NCI-H2196 (cell line): Measurements from ENCODE around the gene KBTBD8.

Experiments used
- DNase-seq: peaks from one replicate; lab custom pipeline; 2025; ENCODE audit not compliant: unreplicated experiment; lab: John Stamatoyannopoulos, UW

Gene KBTBD8

DNA sequence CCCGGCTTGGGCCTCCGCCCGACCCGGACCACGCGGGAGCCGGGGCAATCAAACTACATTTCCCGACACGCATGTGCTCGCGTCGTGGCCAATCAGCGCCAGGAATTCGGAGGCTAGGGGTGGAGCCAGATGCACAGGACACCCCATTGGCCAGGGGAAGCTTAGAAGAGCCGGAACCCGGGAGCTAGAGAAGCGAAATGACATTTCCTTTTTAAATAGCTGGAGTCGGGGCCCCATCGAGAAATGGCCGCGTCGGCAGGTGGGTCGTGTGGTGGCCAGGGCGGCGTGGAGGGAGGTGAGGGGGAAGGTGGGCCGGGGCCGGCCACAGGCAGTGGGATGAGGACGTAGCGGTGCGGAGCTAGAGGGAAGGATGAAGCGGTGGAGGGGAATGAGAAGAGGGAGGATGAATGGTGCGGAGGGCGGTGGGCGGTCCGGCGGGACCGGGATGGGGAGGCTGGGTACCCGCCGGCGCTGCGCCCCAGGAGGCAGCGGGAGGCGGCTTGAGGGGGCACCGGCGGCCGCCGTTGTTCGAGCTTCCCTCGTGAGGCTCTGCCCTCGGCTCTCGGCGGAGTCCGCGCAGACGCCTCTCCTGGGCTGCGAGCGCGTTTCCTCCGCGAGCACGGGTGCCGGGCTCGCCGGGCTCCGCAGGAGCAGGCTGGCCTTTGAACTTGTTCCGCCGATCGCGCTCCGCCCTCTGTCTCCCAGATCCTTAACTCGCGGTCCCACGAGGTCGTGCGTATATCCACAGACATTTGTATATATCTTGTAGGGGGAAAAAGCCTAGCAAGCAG lies at the start of gene KBTBD8:
Gene KBTBD8 (plus strand): TSS at position 195 of the 791 bp plus-strand sequence. CDS start 49 bp downstream, at position 244.
- peak; percentile 91 for DNase-seq

DNA sequence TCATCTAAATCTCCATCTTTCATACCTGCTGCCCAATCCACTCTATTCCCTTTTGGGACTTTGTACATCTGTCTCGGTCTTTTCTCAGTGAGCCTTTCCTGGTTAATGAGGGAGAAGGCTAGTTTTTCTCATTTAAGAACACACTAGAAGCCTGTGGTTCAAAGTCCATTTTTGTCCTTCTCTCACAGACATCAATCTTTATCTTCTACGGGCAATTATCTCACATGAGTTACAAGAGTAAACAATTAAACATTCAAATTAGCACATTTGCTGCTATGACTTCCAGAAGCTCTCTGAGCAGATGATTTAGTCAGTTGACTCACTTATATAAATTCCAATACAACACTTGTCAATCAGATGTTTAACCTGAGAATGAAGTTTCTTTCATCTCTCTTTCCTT lies 49.3 kb upstream of the KBTBD8 start:
- DNase-seq, result no peak

DNA sequence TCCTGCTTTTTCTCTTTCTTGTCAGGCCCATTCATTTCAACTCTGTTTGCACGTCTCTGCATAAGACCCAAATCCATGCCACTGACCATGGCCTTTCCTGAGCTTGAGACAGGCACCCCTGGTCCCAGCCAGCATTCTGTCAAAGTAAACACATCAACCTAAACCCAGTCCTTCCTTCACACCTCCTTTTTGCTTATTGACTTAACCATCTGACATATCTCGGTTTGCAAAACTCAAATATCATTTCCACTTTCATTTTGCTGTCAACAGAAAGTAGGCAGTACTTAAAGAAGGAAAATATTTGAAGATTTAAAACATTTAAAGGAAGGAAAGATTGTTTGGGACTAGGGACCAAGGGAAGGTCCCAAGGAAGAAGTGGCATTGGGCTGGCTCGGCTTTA lies 48.2 kb upstream of the KBTBD8 start:
- no peak for DNase-seq

- DNase-seq, result no peak
These were observed 45.8 kb upstream of the KBTBD8 start for GRCh38 chr3:66952357-66952756.

DNA sequence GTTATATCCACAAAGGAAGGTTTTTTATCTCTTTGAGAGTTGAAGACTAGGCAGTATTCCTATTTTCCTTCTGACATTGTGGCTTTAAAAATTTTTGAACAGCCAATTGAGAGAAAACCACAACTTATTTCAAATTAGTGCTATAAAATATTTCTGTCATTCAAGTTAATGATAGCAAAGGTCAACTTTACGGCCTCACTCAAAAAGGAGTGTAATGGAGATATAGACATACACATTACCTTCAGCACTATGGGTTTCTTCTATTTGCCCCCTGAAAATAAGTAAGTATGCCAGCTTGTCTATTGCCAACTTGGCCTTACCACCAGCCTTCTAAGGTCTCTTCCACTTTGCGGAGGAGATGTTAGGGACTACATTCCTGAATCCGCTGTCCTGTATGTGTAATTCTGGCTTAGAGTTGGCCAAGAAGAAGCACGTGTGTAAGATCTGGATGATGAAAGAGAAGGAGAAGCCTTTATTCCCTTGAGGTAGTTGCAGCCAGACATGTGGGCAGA lies 44.1 kb upstream of the KBTBD8 start:
- DNase-seq, result no peak

DNA sequence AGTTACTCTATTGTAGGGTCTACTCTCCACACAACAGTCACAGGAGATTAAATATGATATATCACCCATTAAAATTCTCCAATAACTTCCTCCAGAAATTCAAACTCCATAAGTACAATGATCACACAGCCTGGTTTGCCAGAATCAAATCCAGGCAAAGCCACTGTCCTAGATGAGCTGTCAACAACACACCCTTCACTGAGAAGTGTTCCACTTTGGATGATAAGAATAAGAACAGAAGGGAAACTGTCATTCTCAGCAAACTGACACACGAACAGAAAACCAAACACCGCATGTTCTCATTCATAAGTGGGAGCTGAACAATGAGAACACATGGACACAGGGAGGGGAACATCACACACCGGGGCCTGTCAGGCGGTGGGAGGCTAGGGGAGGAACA lies 41.4 kb upstream of the KBTBD8 start:
- DNase-seq, result no peak

DNA sequence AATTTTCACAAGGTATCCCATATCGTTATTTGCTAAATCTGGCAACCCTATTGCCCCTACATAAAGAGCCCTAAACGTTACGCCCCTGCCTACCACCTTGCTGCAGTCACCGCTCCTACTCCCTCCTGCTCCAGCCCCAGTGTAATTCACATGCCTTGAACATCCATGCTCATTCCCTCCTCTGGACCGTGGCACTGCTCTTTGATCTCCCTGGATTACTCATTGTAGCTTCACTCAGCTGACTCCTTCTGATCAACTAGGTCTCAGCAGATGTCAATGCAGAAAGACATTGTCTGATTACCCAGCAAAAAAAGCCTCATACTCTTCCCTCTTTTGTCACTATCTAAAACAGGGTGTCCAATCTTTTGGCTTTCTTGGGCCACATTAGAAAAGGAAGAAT lies 40.7 kb upstream of the KBTBD8 start:
- no peak for DNase-seq

- DNase-seq, result no peak
These were observed 40.0 kb upstream of the KBTBD8 start for GRCh38 chr3:66958067-66958466.

GRCh38 chr3:66962664-66963063 lies 35.4 kb upstream of the KBTBD8 start:
- DNase-seq, result no peak

DNA sequence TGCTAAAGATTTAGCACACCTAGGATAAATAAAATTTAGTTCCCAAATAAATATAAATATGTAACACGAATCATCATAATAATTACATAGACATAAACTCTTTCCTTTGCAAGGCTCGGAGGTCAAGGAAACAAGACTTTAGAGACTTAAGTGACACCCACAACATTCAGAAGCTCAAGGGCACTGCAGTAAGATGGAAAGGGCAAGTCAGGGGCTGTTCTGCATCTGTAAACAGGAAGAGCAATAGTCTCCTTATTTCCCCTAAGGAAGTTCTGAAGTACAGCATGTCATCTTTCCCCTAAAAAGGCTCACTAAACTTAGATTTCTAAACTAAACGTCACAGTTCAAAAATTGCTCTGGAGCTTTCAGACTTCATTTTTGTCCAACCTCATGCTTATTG lies 26.9 kb upstream of the KBTBD8 start:
- no peak for DNase-seq

DNA sequence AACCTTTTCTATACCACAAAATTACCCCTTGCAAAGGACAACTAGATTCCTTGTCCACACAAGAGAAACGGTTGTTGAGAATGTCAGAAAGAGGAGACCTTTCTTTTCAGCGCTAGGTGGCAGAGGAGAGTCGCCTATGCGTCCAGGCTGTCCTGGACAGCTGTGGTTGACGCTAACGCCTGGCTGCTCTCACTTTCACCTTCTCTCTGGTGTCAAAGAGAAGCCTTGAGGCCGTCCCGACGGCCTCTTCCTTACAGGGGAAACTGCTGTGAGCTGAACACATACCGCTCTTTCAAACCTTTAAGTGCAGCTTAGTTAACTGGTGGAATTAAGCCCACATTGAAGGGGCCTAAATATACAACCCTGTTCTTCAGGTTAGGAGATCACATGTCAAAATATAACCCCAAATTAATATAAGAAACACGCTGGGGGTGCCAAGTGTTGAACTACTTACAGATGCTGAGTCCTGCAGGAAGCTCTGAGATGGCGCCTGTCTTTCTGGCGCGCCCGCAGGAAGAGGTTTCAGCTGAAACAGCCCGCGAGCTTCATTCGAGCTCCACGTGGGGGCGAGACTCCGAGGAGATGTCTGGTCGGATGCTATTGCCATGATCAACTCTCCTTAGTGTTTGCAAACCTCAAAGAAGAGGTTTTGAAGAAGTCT lies 26.1 kb upstream of the KBTBD8 start:
- peak; percentile 57 for DNase-seq

GRCh38 chr3:66980791-66981190 lies 17.3 kb upstream of the KBTBD8 start:
- DNase-seq, result no peak

DNA sequence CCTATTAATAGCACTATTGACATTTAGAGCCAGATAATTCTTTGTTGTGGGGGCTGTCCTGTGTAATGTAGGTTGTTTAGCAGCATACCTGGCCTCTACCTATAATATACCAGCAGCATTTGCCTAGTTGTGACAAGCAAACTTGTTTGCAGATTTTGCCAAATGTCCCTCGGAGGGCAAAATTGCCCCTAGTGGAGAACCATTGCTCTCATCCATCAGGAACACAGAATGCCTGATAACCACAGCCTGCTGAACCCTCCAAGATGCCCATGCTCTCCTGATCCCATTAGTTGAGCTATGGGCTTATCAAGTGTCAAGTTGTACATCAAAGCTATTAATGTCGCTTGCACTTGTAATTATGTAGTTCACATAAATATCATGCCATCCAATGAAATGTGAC lies 15.0 kb upstream of the KBTBD8 start:
- no peak for DNase-seq

GRCh38 chr3:66985336-66985920 lies 12.7 kb upstream of the KBTBD8 start:
- no peak for DNase-seq

DNA sequence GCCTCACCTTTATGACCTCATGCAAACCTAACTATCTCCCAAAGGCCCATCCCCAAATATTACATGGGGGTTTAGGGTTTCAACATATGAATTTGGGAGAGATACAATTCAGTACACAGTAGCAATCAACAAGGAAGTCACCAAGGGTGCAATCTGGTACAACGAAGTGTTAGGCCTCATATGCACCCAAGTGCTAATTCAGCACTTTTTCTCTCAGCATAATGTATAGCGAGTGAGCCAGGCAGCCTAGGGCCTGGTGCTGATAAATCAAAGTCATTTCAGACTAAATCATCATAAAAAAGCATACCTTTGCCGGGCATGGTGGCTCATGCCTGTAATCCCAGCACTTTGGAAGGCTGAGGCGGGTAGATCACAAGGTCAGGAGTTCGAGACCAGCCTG lies 11.7 kb upstream of the KBTBD8 start:
- DNase-seq, result no peak

- no peak for DNase-seq
These were observed 8.9 kb upstream of the KBTBD8 start for GRCh38 chr3:66989241-66989640.

- DNase-seq, result no peak
These were observed 8.0 kb upstream of the KBTBD8 start for GRCh38 chr3:66989860-66990696.

DNA sequence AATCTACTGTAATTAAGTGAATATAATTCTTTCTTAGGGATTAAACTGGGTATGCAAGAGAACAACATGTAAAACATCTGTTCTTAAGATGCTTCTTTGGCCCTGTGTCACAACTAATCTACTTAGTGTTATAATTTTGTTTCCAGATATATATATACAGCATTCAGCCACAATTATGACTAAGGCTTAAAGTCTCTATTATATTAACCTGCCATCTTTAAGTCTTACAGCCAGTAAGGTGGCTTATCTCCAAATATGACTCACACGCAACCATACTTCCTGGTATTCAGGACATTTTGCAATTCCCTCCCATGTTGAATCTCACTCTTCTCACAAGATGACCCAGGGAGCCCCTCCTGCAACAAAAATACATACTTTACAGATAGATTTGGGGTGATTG lies 6.6 kb upstream of the KBTBD8 start:
- DNase-seq, result no peak

DNA sequence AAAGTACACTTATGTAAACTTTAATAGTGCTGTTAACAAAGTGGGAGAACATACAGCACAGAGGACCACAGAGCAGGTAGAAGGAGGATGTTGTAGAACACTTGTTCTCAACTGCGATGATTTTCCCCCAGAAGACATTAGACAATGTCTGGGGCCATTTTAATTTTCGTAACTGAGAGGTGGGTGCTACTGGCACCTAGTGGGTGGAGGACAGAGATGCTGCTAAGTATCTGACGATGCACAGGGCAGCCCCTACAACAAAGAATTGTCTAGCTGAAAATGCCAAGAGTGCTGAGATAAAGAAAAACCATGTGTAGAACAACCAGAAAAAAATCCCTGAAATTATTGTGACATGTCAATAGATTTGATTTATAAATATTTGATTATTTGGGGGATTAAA lies 5.0 kb upstream of the KBTBD8 start:
- DNase-seq, result no peak

DNA sequence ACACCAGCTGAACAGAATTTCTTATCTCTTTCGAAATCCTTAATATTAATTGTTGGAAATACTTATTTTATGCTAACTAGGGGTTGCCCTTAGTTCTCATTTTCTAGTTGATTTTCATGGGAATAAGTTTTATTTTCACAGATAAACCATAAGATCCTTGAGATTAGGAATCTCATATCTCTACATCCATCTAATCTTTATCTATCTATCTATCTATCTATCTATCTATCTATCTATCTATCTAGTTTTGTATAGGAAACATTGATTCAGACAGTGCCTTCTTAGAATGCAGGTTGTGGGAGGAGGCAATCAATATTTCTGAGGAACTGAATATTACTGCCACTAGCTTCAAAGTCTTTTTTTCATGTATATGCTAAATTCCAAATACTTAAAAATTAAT lies 3.5 kb upstream of the KBTBD8 start:
- no peak for DNase-seq

GRCh38 chr3:66996696-66997095 lies 1.4 kb upstream of the KBTBD8 start:
- no peak for DNase-seq
